Prostate gland (tissue), 2 donors: ENCODE results near the gene RITA1.

Experiments used
- POLR2A ChIP-seq: fragments of 450-650 bp; IDR thresholded peaks from one replicate; pipeline ENCODE4 v1.6.1; 2016; ENCODE audit warnings: antibody characterized with exemption, mild to moderate bottlenecking
- TF ChIP-seq, protein P1 (sequence below), 4 experiments: fragments of 200-600 bp in 2 of 4; fragments of 450-650 bp in 2 of 4; sonication (generic) in 2 of 4; IDR thresholded peaks; 1 replicate in 3 of 4; 2 replicates in 1 of 4; pipeline ENCODE4 v1.5.1; 2016 to 2019; ENCODE audit warnings: antibody characterized with exemption in 4 of 4, mild to moderate bottlenecking in 2 of 4, moderate library complexity in 2 of 4

DNA sequence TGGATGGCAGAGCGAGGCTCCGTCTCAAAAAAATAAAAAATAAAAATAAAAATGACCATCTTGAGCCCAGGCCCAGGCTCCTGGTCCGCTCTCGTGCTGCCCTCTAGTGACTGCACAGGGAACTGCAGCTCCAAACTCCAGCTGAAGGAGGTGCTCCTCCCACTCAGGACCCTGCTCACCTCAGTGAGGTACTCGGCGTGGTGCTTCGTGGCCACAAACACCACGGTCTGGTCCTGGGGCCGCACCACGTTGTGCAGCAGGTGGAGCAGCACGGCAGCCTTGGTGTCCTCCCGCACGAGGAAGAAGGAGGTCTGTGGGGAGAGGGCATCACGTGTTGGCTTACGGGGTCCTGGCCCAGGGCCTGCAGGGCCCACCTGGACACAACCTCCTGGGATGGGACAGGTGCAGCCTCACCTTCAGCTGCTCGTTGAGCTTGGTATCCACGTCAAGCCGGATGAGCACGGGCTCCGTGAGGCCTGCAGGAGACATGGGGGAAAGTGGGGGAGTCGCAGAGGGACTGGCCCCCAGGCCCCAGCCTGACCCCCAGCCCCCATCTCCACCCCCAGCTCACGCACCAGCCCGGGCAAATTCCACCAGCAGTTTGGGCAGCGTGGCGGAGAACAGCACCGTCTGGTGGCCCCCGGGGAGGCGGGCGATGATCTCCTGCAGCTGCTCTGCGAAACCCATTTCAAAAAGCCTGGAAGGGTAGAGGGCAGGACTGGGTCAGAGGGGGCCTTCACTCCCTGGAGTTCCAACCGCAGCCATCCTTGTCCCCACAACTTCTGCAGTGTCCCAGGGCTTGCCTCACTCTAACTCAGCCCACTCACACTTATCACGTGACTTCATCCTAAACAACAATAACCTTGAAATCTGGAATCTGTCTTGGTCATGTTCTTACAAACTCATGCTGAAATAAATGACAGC lies 10.8 kb upstream of the RITA1 start:
- TF ChIP-seq, protein P1, sequence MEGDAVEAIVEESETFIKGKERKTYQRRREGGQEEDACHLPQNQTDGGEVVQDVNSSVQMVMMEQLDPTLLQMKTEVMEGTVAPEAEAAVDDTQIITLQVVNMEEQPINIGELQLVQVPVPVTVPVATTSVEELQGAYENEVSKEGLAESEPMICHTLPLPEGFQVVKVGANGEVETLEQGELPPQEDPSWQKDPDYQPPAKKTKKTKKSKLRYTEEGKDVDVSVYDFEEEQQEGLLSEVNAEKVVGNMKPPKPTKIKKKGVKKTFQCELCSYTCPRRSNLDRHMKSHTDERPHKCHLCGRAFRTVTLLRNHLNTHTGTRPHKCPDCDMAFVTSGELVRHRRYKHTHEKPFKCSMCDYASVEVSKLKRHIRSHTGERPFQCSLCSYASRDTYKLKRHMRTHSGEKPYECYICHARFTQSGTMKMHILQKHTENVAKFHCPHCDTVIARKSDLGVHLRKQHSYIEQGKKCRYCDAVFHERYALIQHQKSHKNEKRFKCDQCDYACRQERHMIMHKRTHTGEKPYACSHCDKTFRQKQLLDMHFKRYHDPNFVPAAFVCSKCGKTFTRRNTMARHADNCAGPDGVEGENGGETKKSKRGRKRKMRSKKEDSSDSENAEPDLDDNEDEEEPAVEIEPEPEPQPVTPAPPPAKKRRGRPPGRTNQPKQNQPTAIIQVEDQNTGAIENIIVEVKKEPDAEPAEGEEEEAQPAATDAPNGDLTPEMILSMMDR (IDR thresholded peaks at IDR 0.05) = peak; percentile 75 to 97 (median 87)
- no peak for TF ChIP-seq POLR2A
